Caco-2 (cell line): ENCODE measurements around the gene MYO6. TPM values are rescaled to one million over a fixed set of nuclear protein-coding genes. Genes with fewer than 3 reads are reported as not detected.

Experiments
- BruUV-seq: library from RNA; stranded (reverse); fragments of 400-500 nt; replicated peaks from 2 replicates; lab custom pipeline; 2021; lab: Mats Ljungman, UMichigan
- CTCF ChIA-PET: fragments of 300-600 bp; sonication (Branson Sonifier 250); formaldehyde crosslinking; loops from one replicate; lab custom pipeline; 2022; ENCODE audit warnings: antibody characterized with exemption; lab: Charles Lee
- POLR2A ChIA-PET: fragments of 300-600 bp; sonication (Branson Sonifier 250); formaldehyde crosslinking; loops from one replicate; lab custom pipeline; 2022; ENCODE audit warnings: antibody characterized with exemption; lab: Charles Lee
- DNase-seq, 2 experiments: peaks; one replicate each; pipeline versions ENCODE4 v3.0.0 to v3.0.0-alpha.2; 2020 to 2022
- H3K27me3 ChIP-seq: replicated peaks from 2 replicates; pipeline ENCODE4 v1.6.0; 2011; ENCODE audit warnings: low read length; ENCODE audit not compliant: control insufficient read depth, insufficient read depth
- H3K36me3 ChIP-seq: 2 replicates; pipeline ENCODE4 v1.5.1; 2011; ENCODE audit warnings: low read length; ENCODE audit not compliant: control insufficient read depth, insufficient read depth
- H3K4me1 ChIP-seq: fragments of 250-450 bp; sonication (Bioruptor Pico); 2 replicates; pipeline ENCODE4 v1.5.1; 2020; ENCODE audit warnings: mild to moderate bottlenecking
- H3K4me3 ChIP-seq: 2 replicates; pipeline ENCODE4 v1.5.1; 2011; ENCODE audit warnings: low read depth, mild to moderate bottlenecking, control low read depth, low read length
- H3K9me3 ChIP-seq: fragments of 250-450 bp; sonication (Bioruptor Pico); 2 replicates; pipeline ENCODE4 v1.5.1; 2020; ENCODE audit warnings: mild to moderate bottlenecking, moderate library complexity
- H3K27ac Mint-ChIP-seq: one replicate; pipeline ENCODE4 v1.8.0; 2022; ENCODE audit warnings: mixed read lengths; ENCODE audit not compliant: unreplicated experiment
- H3K27me3 Mint-ChIP-seq: one replicate; pipeline ENCODE4 v1.8.0; 2022; ENCODE audit warnings: mixed read lengths; ENCODE audit not compliant: insufficient read depth, unreplicated experiment
- H3K36me3 Mint-ChIP-seq: one replicate; pipeline ENCODE4 v1.8.0; 2022; ENCODE audit warnings: mild to moderate bottlenecking, mixed read lengths; ENCODE audit not compliant: insufficient read depth, unreplicated experiment
- H3K4me1 Mint-ChIP-seq: one replicate; pipeline ENCODE4 v1.8.0; 2022; ENCODE audit warnings: low read depth, mixed read lengths; ENCODE audit not compliant: unreplicated experiment
- H3K4me3 Mint-ChIP-seq: one replicate; pipeline ENCODE4 v1.8.0; 2022; ENCODE audit warnings: mild to moderate bottlenecking, moderate library complexity, mixed read lengths; ENCODE audit not compliant: unreplicated experiment
- H3K9me3 Mint-ChIP-seq: one replicate; pipeline ENCODE4 v1.8.0; 2022; ENCODE audit warnings: mixed read lengths; ENCODE audit not compliant: unreplicated experiment
- intact Hi-C: fragments of 100-400 bp; cut with micrococcal nuclease; formaldehyde crosslinking; loops from one replicate; pipeline ENCODE4 v1.10.0; 2022; ENCODE audit not compliant: unreplicated experiment
- total RNA-seq: library from RNA; stranded (reverse); gene quantifications from 2 replicates; pipeline ENCODE4 v1.2.3, GENCODE V29; 2022
- TF ChIP-seq, protein P1 (sequence below), 2 experiments: fragments of 200-600 bp in 1 of 2; IDR thresholded peaks; 1 replicate in 1 of 2; 2 replicates in 1 of 2; pipeline versions ENCODE4 v1.5.1 to v1.8.0; 2011 to 2022; ENCODE audit warnings: antibody characterized with exemption in 1 of 2, control low read depth in 1 of 2, inconsistent platforms in 1 of 2, low read depth in 1 of 2, low read length in 1 of 2, mild to moderate bottlenecking in 1 of 2, moderate library complexity in 1 of 2; ENCODE audit not compliant: insufficient read depth in 1 of 2, severe bottlenecking in 1 of 2, unreplicated experiment in 1 of 2

MYO6 gene
- total RNA-seq, 1 experiment from 2014 or later, result 43.0 TPM

- no peaks in the 10 kb centered on the region for H3K9me3 Mint-ChIP-seq
- no peak for DNase-seq
- H3K4me3 Mint-ChIP-seq, result no peak overlapping the region
- Histone ChIP-seq H3K36me3 (peaks cover 1% of the 10 kb centered on the region), H3K4me1 (no peaks in the 10 kb centered on the region), H3K27me3 (no peaks in the 10 kb centered on the region), H3K9me3 (no peaks in the 10 kb centered on the region), H3K4me3 (no peak overlapping the region)
- intact Hi-C loops, result no loop called here
- H3K27me3 Mint-ChIP-seq, result no peaks in the 10 kb centered on the region
- no TSS peak for BruUV-seq
- peaks cover 18% of the 10 kb centered on the region for H3K36me3 Mint-ChIP-seq
- H3K27ac Mint-ChIP-seq, result no peak overlapping the region
- TF ChIP-seq, protein P1, sequence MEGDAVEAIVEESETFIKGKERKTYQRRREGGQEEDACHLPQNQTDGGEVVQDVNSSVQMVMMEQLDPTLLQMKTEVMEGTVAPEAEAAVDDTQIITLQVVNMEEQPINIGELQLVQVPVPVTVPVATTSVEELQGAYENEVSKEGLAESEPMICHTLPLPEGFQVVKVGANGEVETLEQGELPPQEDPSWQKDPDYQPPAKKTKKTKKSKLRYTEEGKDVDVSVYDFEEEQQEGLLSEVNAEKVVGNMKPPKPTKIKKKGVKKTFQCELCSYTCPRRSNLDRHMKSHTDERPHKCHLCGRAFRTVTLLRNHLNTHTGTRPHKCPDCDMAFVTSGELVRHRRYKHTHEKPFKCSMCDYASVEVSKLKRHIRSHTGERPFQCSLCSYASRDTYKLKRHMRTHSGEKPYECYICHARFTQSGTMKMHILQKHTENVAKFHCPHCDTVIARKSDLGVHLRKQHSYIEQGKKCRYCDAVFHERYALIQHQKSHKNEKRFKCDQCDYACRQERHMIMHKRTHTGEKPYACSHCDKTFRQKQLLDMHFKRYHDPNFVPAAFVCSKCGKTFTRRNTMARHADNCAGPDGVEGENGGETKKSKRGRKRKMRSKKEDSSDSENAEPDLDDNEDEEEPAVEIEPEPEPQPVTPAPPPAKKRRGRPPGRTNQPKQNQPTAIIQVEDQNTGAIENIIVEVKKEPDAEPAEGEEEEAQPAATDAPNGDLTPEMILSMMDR (IDR thresholded peaks at IDR 0.05; ENCODE audit: insufficient read depth in 1 of 2, low read depth in 1 of 2, low read length in 1 of 2, severe bottlenecking in 1 of 2, unreplicated experiment in 1 of 2), result no peak
- POLR2A ChIA-PET, result no interaction called here
- CTCF ChIA-PET, result no interaction called here
- H3K4me1 Mint-ChIP-seq, result no peaks in the 10 kb centered on the region
These were observed 115.4 kb downstream of the MYO6 start for GRCh38 chr6:75864446-75864845.

DNA sequence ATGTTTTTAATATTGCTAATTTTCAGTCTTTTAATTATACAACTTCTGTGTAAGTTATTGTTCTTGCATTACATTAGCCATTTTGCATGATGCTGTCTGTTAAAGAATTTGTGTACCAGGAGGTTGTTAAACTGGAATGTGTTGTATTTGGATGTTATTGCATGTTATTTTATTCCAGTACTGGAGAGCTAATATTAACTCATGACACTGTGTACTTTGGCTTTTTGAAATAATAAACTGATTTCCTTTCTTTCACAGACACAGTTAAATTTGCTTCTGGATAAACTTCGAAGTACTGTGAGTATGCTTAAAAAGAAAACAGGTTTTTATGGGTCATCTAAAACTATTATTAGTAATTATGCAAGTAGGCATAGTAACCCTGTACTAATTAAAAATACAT lies 121.3 kb downstream of the MYO6 start:
- no peaks in the 10 kb centered on the region for H3K27me3 ChIP-seq
- intact Hi-C loops, result no loop called here
- Mint-ChIP-seq H3K27ac (no peak overlapping the region), H3K9me3 (no peaks in the 10 kb centered on the region), H3K4me3 (no peak overlapping the region), H3K36me3 (peaks cover 7% of the 10 kb centered on the region), H3K4me1 (no peaks in the 10 kb centered on the region), H3K27me3 (no peaks in the 10 kb centered on the region)
- H3K4me3 ChIP-seq, result no peak overlapping the region
- no TSS peak for BruUV-seq
- TF ChIP-seq, protein P1 (IDR thresholded peaks at IDR 0.05; ENCODE audit: insufficient read depth in 1 of 2, low read depth in 1 of 2, low read length in 1 of 2, severe bottlenecking in 1 of 2, unreplicated experiment in 1 of 2), result no peak
- peaks cover 2% of the 10 kb centered on the region; the same call in 1 of the 2 replicates for H3K36me3 ChIP-seq
- no peaks in the 10 kb centered on the region for H3K4me1 ChIP-seq
- ChIA-PET POLR2A (no interaction called here), CTCF (no interaction called here)
- no peaks in the 10 kb centered on the region for H3K9me3 ChIP-seq
- no peak for DNase-seq

- no peak for DNase-seq
- no TSS peak for BruUV-seq
- H3K9me3 ChIP-seq, result no peaks in the 10 kb centered on the region
- no peak overlapping the region for H3K4me3 ChIP-seq
- Mint-ChIP-seq H3K27me3 (no peaks in the 10 kb centered on the region), H3K36me3 (no peaks in the 10 kb centered on the region), H3K4me1 (no peaks in the 10 kb centered on the region), H3K4me3 (no peak overlapping the region), H3K27ac (no peak overlapping the region), H3K9me3 (no peaks in the 10 kb centered on the region)
- ChIA-PET POLR2A (no interaction called here), CTCF (no interaction called here)
- peaks cover 2% of the 10 kb centered on the region; the same call in 1 of the 2 replicates for H3K36me3 ChIP-seq
- intact Hi-C loops, result no loop called here
- no peaks in the 10 kb centered on the region for H3K27me3 ChIP-seq
- H3K4me1 ChIP-seq, result no peaks in the 10 kb centered on the region
- TF ChIP-seq, protein P1 (IDR thresholded peaks at IDR 0.05; ENCODE audit: insufficient read depth in 1 of 2, low read depth in 1 of 2, low read length in 1 of 2, severe bottlenecking in 1 of 2, unreplicated experiment in 1 of 2), result no peak
These were observed 125.2 kb downstream of the MYO6 start for GRCh38 chr6:75874224-75874623.
